ENCODE data around the gene LIPN. TPM values are rescaled to one million over a fixed set of nuclear protein-coding genes. Genes with fewer than 3 reads are reported as not detected.

Gene LIPN
- total RNA-seq, 1 experiment from 2014 or later, result not detected

DNA sequence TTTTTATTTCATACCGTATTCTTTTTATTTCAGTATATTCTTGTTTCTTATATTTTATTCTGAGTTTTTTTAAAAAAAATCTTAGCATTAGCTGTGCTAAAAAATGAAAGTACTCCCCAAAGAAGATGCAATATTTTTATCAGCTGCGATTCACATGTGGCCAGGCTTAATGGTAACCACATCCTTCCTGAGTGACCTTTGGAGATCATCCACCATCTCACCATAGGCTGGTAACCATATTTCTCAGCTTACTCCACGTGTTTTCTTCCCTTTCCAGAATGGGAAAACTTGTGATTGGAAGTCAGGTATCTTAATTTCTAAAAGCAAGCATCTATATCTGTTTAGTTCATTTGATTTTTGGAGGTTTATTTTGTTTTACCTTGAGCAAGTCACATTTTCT is 23.9 kb downstream of the LIPN start:
- Histone ChIP-seq H3K23me2 (ENCODE audit: insufficient read length, low read depth, low read length, poor library complexity, severe bottlenecking) (no peaks in the 10 kb centered on the region), H3K23ac (ENCODE audit: insufficient read length, low read depth, low read length) (no peak overlapping the region), H3K9ac (ENCODE audit: extremely low read depth, insufficient read length, low read length) (no peak overlapping the region), H3K27ac (ENCODE audit: insufficient read length, low read depth, low read length) (no peak overlapping the region), H3T11ph (ENCODE audit: low read length) (no peak overlapping the region), H2BK12ac (ENCODE audit: insufficient read length, low read depth, low read length) (no peak overlapping the region), H3K4me1 (ENCODE audit: insufficient read depth, low read length) (no peaks in the 10 kb centered on the region), H4K91ac (ENCODE audit: insufficient read length, low read depth, low read length) (no peak overlapping the region), H4K5ac (ENCODE audit: insufficient read length, low read depth, low read length) (no peak overlapping the region), H3K4me2 (ENCODE audit: insufficient read depth, insufficient read length, low read length) (no peak overlapping the region), H2BK20ac (ENCODE audit: low read depth, low read length, poor library complexity, severe bottlenecking) (no peak overlapping the region), H3K56ac (ENCODE audit: insufficient read length, low read depth, low read length) (no peak overlapping the region), H3K4ac (ENCODE audit: low read depth, low read length) (no peak overlapping the region), H3K9me3 (ENCODE audit: control insufficient read depth, low read depth, low read length) (no peaks in the 10 kb centered on the region), H2BK15ac (ENCODE audit: low read depth, low read length) (no peak overlapping the region), H4K20me1 (ENCODE audit: control insufficient read depth, insufficient read depth, insufficient read length) (no peaks in the 10 kb centered on the region), H2AK5ac (ENCODE audit: insufficient read length, low read length) (no peak overlapping the region), H2BK120ac (ENCODE audit: low read depth, low read length, poor library complexity, severe bottlenecking) (no peak overlapping the region), H2BK5ac (ENCODE audit: insufficient read length, low read length) (no peak overlapping the region), H3K79me2 (ENCODE audit: insufficient read depth, low read length) (no peaks in the 10 kb centered on the region), H3K27me3 (ENCODE audit: insufficient read depth, low read length) (no peaks in the 10 kb centered on the region), H3K14ac (ENCODE audit: insufficient read depth, low read length) (no peak overlapping the region), H4K8ac (replicated peaks; ENCODE audit: insufficient read length, low read depth, low read length) (no peak overlapping the region), H2AFZ (ENCODE audit: low read length) (no peak overlapping the region), H3K18ac (ENCODE audit: insufficient read length, low read depth, low read length) (no peak overlapping the region), H3K79me1 (ENCODE audit: insufficient read depth, low read depth, low read length, poor library complexity, severe bottlenecking) (no peaks in the 10 kb centered on the region)
- TF ChIP-seq CTCF (conservative IDR thresholded peaks at IDR 0.05), result no peak
- Mint-ChIP-seq H3K4me3 (no peak overlapping the region), H3K27ac (no peak overlapping the region), H3K36me3 (ENCODE audit: insufficient read depth in 1 of 3, low read depth in 3 of 3) (no peaks in the 10 kb centered on the region), H3K27me3 (ENCODE audit: low read depth) (no peaks in the 10 kb centered on the region; the same call in 1 of the 2 replicates), H3K9me3 (no peaks in the 10 kb centered on the region; a peak in 1 of 5 replicates), H3K4me1 (peaks cover 0 to 5% of the 10 kb centered on the region in 2 experiments; a peak in 1 of 4 replicates)
- no CpG with 5 or more reads among the region's 3 CpGs for WGBS (ENCODE audit: extremely low coverage, insufficient read length, low lambda C conversion rate)
- DNase-seq, result no peak
